ENCODE data around the gene NEK10. TPM values are rescaled to one million over a fixed set of nuclear protein-coding genes. Genes with fewer than 3 reads are reported as not detected.

NEK10 gene
- polyA plus RNA-seq, 5 donors: 2.8 to 9.1 (median 6.2) TPM

DNA sequence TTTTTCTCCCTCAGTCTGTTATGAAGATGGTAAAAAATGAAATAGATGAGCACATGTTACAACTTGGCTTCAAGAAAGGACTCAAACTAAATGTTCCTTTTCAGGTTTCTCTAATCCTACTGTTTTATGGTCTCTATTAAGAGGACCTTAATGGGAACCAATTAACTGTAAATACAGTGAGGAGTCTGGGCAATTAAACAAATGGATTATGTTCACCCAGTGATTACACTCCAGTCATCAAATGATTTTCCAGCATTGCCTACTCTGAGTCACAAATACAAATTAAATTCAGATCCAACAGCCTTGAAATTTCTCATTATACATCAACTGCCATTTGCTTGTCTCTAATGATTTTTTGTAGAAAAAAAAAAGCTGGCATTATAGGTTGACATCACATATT is 129.2 kb downstream of the NEK10 start:
- no peak for DNase-seq

DNA sequence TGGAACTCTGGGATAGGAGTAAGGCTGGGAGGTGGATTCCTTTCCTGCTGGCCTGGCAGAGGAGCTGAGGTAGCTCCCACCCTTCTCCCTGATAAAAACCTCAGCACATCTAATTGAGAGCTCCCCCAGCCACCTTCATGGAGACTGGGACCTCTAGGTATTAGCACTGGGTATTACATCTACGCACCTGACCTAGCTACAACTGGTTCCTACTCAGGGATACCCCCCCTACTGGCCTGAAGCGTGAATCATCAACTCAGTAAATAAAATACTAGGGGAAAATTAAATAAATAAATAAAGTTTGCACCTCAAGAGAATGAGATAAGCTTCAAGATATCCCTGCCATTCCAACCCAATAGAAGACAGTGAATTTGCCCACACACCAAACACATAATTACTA is 140.4 kb downstream of the NEK10 start:
- DNase-seq: no peak

DNA sequence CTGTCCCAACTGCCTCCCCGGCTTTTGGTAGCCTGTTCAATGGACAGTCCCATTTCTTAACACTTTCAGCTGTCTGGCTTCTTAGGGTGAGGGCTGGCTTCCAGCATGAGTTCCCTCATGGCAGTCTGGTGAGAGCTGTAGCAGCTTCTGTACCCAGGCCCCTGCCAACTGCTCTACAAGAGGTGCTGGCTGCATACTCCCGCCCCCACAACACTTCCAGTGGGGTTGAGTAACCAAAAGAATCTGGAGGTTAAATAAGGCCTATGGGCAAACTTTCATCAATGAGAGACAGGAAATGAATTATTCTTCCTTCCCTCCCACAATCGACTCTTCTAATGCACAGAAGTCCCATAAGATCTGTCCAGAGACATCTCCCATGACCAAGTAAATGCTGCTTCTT is 145.0 kb downstream of the NEK10 start:
- no peak for DNase-seq

DNA sequence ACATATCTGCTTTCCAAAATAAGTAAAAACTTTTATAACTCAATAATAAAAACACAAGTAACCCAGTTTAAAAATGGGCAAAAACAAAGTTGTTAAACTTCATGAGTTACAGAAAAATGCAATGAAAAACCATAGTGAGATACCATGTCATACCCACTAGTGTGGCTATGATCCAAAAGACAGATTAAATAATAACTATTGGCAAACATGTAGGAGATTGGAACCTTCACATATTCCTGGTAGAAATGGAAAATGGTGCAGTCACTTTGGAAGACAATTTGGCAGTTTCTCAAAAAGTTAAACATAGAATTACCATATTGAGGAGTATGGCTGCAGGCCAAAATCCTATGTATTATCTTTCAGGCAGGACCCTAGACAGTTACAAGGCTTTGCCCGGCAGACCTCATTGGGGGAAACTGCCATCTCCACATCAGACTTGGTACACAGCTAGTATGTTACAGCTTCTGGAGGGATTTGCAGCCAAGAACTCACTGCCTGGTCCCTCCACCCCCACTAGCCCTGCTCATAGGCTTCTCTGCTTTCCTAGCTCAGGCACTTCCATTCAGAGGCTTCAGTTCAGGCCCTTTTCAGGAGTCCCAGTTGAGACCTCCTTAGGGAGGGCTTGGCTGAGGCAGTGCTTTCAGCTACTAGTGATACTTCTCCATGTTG is 147.8 kb downstream of the NEK10 start:
- DNase-seq: no peak

DNA sequence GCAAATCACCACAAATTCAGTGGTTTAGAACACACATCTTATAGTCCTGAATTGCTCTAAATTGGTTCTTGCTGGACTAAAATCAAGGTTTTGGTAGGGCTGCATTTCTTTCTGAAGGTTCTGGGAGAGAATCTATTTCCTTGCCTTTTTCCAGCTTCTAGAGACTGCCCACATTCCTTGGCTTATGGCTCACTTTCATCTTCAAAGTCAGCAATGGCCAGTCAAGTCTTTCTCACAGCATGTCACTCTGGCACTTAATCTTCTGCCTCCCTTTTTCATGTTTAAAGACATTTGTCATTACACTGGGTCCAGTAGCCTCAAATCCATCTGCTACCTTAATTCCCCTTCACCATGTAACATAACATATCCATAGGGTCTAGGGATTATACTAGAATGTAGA is 149.0 kb downstream of the NEK10 start:
- DNase-seq: no peak

DNA sequence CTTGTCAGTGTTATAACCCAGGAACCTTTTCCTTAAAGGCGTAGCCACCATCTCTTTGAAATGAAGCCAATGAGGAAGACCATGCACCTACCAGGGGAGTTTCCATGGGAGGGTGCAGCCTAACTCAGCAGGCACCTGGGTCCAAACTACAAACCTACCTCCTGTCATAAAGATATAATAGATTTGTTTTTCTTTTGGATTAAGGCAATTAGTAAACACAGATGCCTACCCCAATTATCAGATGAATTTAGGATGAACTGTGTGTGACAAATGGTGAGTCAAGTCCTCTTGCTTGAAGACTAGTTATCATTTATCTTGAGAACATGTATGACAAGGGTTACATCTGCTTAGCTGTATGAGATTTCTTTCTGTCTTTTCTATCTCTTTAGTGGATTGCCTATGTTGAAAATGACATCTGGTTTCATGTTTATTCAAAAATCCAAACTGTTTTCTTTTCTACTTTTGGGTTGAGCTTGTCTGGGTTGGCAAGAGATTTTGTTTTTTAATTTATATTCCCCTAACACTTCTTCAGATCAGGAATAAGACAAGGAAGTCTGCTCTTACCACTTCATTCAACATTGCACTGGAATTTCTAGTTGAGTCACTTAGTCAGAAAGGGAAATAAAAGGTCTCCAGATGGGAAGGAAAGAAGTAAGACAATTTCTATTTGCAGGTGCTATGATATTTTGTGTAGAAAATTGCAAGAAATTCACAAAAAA is 149.9 kb downstream of the NEK10 start:
- DNase-seq: no peak

DNA sequence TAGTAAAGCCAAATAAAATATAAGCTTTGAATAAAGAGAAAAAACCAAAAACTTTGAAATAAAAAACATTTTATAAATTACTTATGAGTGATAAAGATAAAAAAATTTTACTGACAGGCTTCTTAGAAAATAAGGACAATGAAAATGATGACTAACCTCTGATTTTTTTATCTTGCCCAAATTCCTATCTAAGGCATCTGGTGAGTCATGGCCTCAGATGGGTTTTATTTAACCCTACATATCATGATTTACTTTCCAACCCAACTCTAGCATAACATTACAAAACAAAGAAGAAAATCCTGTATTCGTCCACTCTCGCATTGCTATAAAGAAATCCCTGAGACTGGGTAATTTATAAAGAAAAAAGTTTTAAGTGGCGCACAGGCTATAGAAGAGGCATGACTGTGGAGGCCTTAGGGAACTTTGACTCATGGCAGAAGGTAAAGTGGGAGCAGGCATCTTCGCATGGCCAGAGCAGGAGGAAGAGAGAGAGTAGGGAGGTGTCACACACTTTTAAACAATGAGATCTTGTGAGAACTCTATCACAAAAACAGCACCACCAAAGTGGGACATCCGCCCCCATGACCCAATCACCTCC is 152.1 kb downstream of the NEK10 start:
- no peak for DNase-seq

DNA sequence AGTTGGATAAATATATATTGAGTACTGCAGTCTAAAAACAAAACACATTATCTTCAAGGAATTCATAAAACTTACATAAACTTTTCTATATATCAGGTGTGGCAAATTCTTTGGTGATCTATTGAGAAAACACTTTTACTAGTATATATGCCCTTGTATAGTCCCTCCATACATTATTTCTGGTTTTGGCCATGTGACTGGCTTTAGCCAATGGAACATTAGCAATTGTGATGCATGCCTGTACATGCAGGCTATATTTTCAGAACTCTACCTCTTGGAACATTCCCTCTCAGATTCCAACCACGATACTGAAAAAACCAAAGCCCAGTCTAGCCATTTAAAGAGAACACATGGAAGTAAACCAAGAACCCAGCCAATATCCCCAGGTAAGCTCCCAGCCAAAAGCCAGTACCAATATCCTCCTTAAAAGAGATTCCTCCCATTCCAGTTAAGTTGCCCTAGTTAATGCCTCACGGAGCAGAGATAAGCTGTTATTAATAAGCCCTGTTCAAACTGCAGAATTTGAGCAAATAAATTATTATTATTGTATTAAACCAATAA is 152.8 kb downstream of the NEK10 start:
- DNase-seq: no peak

DNA sequence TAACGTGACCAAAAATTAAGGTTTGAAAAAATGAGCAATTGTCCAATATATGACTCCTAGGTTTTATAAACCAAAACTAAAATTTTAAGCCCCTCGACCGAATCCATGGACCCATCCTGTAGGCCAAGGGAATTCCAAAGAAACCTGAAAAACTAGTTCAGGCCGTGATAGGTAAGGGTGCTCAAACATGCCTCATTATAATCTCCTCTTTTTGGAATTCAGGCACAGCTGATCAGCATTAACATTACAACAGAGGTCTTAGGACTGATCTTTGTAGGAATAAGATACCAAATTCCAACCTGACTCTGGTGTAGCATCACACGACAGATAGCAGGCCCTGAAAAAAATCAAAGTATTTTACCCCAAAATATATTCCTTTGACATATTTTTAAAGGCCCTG is 155.7 kb downstream of the NEK10 start:
- DNase-seq: no peak

DNA sequence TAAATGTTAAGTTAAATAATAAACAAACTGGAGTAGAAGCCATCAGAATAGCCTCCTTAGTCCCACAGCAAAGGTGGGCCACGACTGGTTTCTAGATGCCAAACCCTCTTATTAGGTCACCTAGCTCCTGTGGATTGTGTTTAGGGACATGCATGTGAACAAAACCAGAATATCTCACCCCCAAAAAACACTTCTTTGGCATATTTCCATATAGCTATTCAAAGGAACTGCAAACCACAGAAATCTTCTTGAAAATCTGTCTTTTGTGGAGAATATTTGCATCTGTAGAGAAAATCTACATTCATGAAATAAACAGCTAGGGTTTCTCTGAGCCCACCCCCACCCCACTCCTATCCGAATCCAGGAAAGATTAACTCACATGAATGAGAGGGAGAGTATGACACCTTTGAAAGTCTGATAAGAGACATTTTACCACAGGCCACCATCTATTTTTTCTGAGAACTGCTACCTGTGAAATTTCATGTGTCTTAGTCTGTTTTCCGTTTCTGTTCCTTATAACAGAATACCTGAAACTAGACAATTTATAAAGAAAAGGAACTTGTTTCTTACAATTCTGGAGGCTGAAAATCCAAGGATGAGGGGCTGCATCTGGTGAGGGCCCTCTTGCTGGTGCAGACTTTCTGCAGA is 159.4 kb downstream of the NEK10 start:
- no peak for DNase-seq

DNA sequence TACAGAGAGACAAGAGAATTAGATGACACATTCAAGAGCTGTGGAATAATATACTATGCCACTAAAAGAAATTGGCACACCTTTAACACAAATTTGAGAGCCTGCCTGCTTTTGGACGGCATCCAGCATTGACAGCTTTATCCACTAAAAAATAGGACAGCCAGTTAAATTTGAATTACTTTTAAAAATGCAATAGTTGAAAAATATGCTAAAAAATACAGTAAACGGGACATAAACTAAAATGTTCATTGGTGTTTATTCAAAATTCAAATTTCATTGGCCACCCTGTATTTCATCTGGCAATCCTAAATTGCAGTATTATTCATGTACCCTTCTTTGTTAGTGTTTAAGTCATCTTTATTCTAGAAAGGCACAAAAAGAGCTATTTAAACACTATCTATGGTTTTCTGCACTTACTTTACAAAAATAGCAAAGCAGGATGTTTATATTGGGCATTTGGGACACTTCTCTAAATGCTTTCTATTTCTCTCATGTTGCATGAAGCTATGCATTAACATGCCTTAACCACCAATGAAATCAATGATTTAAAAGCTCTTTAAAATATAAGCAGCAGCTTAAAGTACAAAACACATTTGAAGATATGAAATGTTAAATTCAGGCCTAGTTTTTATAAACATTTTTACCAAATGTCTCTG is 160.1 kb downstream of the NEK10 start:
- DNase-seq: no peak

DNA sequence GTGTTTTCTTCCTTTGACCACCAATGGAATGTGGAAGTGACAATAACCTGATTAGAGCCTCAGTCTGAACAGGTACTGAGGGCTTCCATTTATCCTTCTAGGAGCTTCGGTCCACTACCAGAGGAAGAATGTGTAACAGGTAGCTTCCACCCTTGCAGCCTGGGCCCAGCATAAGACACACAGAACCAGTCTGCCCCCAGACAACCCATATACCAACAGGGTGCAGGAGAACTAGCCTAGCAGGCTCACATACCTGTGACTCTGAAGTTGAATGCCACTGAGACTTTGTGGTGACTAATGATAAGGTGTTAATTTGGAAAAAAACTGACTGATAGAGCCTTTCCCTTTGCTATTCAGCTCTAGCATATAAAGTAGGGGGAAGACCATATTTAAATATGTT is 166.2 kb downstream of the NEK10 start:
- DNase-seq: no peak

DNA sequence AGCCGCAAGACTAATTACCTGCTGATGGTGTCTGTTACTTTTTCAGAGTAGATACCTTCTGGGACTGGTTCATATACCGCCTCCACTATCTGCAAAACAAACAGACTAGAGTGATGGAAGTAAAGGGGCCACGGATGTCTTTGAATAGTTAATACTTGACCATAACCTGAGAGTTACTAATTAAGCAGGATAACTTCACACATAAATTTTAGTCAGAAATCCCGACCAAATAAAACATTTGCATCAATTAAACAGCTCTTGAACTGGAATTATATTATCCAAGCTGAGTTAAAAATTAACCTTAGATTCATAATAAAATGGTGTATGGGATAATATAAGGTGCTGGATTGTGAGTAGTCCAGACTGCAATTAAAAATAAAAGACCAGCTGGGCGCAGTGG is 167.7 kb downstream of the NEK10 start:
- DNase-seq: no peak

DNA sequence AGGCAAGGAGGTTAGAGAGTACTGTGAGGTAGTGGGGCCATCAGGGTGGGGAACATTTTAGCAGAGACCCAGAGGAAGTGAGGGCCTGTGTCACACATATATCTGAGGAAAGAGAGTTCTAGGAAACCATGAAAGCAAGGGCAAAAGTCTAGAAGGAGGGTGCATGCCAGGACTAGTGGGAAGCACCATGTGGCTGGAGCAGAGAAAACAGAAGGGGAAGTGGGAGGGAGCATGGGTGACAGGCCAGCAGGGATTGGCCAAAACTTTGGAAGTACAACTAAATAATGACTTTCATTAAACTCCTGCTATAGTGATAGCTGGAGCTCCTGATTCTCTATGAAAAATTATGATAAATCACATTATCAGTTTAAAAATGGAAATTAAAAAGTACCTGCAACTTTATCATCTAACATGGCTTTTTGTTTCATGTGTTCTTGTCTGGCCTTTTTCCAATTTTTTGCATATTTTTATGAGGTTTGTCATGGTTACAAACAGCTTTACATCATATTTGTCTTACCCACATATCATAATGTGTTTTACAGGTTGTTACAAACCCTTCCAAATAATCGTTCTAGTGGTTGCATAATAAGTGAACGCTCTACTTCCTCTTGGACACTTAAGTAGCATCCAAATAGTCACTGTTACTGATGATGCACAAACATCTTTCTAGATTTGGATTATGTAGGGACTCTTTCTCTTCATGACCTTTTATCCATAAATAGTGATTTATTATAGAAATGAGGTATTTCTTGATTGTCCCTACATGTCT is 168.3 kb downstream of the NEK10 start:
- DNase-seq: no peak

DNA sequence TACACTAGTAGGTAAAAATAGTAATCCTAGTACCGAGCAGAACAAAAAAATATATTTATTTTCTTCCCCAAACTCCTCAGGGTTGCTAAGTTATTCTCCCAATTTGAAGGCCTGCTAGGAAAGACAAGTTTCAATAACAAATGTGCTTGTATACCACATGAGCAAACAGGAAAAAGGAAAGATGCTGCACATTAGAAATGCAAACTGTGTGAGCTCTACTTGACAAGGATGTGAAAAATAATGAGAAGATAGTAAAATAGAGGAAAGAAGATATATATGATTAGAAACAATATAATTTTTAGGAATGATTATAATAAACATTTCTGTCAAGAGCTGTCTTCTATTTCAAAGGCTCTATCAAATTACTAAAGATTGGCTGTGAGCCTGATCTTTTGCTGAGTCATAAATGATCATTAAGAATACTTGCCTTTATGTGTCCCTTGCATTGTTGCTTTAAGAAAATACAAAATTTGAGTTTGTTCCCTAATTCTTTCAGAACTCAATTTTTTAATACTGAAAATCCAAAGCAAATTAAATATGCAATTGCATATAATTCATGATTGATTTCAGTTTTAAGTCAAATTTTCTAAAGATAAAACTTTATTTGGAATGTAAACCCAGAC is 174.2 kb downstream of the NEK10 start:
- no peak for DNase-seq

DNA sequence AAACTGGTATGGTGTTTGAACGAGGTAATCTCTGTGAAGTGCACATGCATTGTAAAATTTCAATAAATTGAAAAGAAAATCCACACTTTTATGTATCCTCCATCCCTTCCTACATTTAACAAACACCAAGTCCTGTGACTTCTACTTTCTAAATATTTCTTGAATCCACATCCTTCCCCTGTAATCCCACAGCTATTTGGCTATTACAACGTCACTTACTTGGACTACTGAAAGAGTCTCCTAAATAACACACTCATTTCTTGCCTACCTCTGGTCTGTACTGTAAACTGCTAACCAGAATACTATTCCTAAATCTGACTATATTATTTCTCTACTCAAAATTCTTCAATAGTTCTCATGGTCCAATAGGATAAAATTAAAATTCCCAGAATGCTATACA is 176.1 kb downstream of the NEK10 start:
- DNase-seq: no peak

DNA sequence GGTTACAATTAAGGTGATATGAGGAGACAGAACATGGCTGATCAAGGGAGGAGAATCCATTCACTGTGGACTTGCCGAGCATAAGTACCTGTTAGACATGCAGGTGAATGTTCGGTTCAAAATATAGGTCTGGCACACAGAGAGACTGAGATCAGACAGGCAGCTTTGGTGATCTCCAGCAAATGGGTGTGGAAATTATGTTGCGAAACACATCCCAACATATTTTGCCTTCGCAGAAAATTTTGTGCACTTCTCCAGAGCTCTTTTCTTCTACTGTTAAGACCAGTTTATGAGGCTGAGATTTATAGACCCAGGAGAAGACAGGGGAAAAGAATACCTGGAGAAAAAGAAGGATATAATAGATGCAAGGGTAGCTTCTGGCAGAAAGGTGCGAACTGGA is 183.2 kb downstream of the NEK10 start:
- no peak for DNase-seq

DNA sequence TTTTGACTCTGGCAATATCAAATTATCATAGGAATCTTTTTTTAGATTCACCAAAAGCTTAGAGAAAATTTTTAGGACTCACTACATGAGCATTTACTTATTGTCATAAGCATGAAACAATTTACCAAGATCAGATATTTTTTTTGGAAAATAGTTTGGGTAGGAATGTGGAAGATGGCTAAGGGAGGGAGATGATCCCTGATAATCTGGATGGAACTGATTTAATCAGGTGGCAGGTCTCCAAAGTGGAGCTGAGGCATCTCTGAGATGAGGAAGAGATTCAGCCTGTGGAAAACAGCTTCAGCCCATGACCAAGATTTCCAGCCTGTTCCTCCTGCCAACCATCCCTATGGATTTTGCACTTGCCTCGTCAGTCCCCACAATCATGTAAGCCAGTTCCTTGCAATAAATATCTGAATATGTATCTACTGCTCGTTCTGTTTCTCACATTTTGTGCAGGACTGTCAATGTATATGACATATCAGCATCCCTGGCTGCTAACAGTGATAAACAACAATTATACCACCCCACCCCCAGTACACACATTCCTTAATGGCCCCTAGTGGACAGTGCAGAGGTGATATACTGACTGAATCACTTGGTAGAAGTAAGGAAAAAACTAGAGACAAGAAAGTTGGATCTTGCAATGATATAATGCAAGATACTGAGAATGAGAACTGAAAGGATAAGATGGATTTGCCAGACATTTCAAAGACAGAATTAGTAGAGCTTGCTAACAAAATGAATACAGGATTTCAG is 183.8 kb downstream of the NEK10 start:
- no peak for DNase-seq

DNA sequence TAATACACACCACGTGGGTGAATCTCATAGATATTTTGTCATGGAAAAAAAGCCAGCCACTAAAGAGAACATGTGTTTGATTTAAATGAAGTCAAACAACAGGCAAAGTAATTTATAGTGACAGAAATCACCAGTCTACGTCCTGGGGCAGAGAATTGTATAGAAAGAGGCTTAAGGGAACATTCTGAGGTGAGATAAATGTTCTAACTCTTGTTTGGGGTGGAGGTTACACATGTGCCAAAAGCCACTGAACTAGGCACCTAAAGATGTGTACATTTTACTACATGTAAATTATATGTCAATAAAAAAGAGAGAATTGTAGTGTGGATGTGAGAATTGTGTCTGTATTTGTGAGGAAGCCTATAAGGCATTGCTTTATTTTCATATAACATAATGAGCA is 184.9 kb downstream of the NEK10 start:
- no peak for DNase-seq

DNA sequence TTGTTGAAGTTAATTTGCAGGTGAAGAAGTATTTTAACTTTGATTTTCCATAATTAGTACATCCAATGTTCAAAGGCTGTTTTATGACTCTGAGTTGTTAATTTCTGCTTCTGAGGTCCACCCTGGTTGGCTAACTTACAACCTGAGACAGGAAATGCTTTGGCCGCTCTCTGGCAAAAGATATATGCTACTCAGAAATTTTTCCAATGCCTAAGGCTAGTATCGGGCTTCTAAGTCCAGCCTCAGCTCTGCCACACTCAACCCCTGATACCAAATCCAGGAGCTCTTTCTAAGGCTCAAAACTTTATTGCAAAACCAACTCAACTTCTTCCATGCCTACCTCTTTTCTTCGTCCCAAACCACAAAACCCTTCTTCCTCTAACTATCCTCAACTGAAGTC is 192.9 kb downstream of the NEK10 start:
- no peak for DNase-seq

All from right lung (tissue), 5 donors.